Tibial artery (tissue), 4 donors: ENCODE data around the gene PDK2.

Experiments
- DNase-seq, 2 donors: peaks; one replicate each; pipeline ENCODE4 v3.0.0-alpha.2; 2019
- H3K27ac ChIP-seq, 2 donors: fragments of 200-600 bp; sonication (generic) in 1 of 2; 1 replicate in 1 of 2; 2 replicates in 1 of 2; pipeline ENCODE4 v1.5.1; 2018 to 2019; ENCODE audit warnings: mild to moderate bottlenecking in 1 of 2
- H3K27me3 ChIP-seq, 2 donors: fragments of 200-600 bp; sonication (generic) in 1 of 2; one replicate each; pipeline versions ENCODE4 v1.5.1 to v1.6.0; 2016 to 2019
- H3K36me3 ChIP-seq, 3 donors: fragments of 200-600 bp; sonication (generic) in 2 of 3; one replicate each; pipeline ENCODE4 v1.5.1; 2016 to 2019; ENCODE audit warnings: mild to moderate bottlenecking in 2 of 3
- H3K4me1 ChIP-seq, 4 donors: fragments of 200-600 bp; sonication (generic) in 2 of 4; 1 replicate in 3 of 4; 2 replicates in 1 of 4; pipeline ENCODE4 v1.5.1; 2016 to 2019
- H3K4me3 ChIP-seq, 2 donors: fragments of 200-600 bp; sonication (generic) in 1 of 2; 1 replicate in 1 of 2; 2 replicates in 1 of 2; pipeline ENCODE4 v1.5.1; 2018 to 2019; ENCODE audit warnings: mild to moderate bottlenecking in 2 of 2
- H3K9me3 ChIP-seq, 3 donors: fragments of 200-600 bp; sonication (generic) in 1 of 3; one replicate each; pipeline ENCODE4 v1.5.1; 2016 to 2019
- intact Hi-C: fragments of 100-400 bp; cut with DNase I; formaldehyde crosslinking; loops from one replicate; pipeline ENCODE4 v1.15.0; 2023; ENCODE audit warnings: low total_unique reads
- TF ChIP-seq, protein P1 (sequence below), 2 experiments: fragments of 200-600 bp in 1 of 2; fragments of 450-650 bp in 1 of 2; IDR thresholded peaks; one replicate each; pipeline ENCODE4 v1.5.1; 2017 to 2019; ENCODE audit warnings: antibody characterized with exemption in 2 of 2, mild to moderate bottlenecking in 1 of 2, moderate library complexity in 1 of 2

Gene PDK2

DNA sequence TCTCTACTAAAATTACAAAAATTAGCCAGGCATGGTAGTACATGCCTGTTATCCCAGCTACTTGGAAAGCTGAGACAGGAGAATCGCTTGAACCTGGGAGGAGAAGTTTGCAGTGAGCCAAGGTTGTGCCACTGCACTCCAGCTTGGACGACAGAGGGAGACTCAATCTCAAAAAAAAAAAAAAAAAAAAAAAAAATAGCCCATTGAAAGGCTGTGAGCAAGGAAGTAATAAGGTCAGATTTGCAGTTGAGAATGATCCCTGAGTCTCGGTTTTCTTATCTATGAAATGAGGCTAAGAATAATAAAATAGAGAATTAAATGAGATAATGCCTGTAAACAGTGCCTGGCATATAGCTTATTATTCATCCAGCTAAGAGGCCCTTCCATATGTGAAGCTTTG is 1.3 kb upstream of the PDK2 start:
- H3K27me3 ChIP-seq, result no peaks in the 10 kb centered on the region
- peaks cover 35 to 40% (median 36%) of the 10 kb centered on the region in 3 donors for H3K36me3 ChIP-seq
- H3K4me3 ChIP-seq, result no peak overlapping the region
- H3K27ac ChIP-seq, result peak overlapping the region; percentile 87 to 96
- TF ChIP-seq, protein P1, sequence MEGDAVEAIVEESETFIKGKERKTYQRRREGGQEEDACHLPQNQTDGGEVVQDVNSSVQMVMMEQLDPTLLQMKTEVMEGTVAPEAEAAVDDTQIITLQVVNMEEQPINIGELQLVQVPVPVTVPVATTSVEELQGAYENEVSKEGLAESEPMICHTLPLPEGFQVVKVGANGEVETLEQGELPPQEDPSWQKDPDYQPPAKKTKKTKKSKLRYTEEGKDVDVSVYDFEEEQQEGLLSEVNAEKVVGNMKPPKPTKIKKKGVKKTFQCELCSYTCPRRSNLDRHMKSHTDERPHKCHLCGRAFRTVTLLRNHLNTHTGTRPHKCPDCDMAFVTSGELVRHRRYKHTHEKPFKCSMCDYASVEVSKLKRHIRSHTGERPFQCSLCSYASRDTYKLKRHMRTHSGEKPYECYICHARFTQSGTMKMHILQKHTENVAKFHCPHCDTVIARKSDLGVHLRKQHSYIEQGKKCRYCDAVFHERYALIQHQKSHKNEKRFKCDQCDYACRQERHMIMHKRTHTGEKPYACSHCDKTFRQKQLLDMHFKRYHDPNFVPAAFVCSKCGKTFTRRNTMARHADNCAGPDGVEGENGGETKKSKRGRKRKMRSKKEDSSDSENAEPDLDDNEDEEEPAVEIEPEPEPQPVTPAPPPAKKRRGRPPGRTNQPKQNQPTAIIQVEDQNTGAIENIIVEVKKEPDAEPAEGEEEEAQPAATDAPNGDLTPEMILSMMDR (IDR thresholded peaks at IDR 0.05), result no peak
- peaks cover 0 to 30% (median 21%) of the 10 kb centered on the region in 4 donors for H3K4me1 ChIP-seq
- intact Hi-C loops, result loop anchor here (5.0 kb wide), 1 partner anchor 203 kb away; no protein-coding TSS in a partner anchor
- no peak for DNase-seq
- no peaks in the 10 kb centered on the region for H3K9me3 ChIP-seq

GRCh38 chr17:50094243-50094752 is 853 bp upstream of the PDK2 start:
- Histone ChIP-seq H3K27ac (peak overlapping the region; percentile 87 to 96), H3K36me3 (peaks cover 36 to 39% (median 36%) of the 10 kb centered on the region in 3 donors), H3K27me3 (no peaks in the 10 kb centered on the region), H3K4me3 (peak overlapping the region; percentile 77 to 89), H3K4me1 (peaks cover 0 to 34% (median 22%) of the 10 kb centered on the region in 4 donors), H3K9me3 (no peaks in the 10 kb centered on the region)
- TF ChIP-seq, protein P1 (IDR thresholded peaks at IDR 0.05), result peak; percentile 89 to 95
- intact Hi-C loops, result loop anchor here (5.0 kb wide), 1 partner anchor 203 kb away; no protein-coding TSS in a partner anchor
- DNase-seq, result peak; percentile 91 to 96

- Histone ChIP-seq H3K27ac (peak overlapping the region; percentile 87 to 96), H3K4me3 (peak overlapping the region; percentile 77 to 89), H3K4me1 (peaks cover 0 to 44% (median 31%) of the 10 kb centered on the region in 4 donors), H3K27me3 (no peaks in the 10 kb centered on the region), H3K36me3 (peaks cover 23 to 38% (median 30%) of the 10 kb centered on the region in 3 donors), H3K9me3 (no peaks in the 10 kb centered on the region)
- intact Hi-C loops, result loop anchor here (5.0 kb wide), 1 partner anchor 102 kb away; no protein-coding TSS in a partner anchor
- TF ChIP-seq, protein P1 (IDR thresholded peaks at IDR 0.05), result no peak
- no peak for DNase-seq
Observed at GRCh38 chr17:50095626-50096037, 481 bp downstream of the PDK2 start.

- intact Hi-C loops, result loop anchor here (5.0 kb wide), 1 partner anchor 101 kb away; no protein-coding TSS in a partner anchor
- peaks cover 0 to 49% (median 36%) of the 10 kb centered on the region in 4 donors for H3K4me1 ChIP-seq
Observed at GRCh38 chr17:50096092-50096491, 941 bp downstream of the PDK2 start.

DNA sequence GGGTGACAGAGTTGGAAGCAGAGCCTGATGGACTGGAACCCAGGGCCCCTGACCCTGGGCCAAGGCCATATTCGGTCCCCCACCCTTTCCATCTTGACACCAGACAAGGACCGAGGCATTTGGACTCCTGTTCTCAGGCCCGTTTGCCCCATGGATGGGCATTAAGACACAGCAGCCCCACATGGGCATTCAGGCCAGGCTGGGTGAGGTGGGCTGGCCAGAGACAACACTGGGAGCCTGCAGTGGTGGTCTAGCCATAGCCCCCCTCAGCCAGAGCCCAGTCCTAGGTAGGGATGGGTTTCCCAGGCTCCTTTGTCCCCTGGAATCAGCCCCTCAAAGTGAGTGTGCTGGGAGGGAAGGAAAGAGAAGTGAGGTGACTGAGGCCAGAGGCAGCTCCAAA is 1.6 kb downstream of the PDK2 start:
- intact Hi-C loops, result loop anchor here (5.0 kb wide), 1 partner anchor 101 kb away; no protein-coding TSS in a partner anchor
- H3K27ac ChIP-seq, result peak overlapping the region; percentile 87 to 96
- TF ChIP-seq, protein P1 (IDR thresholded peaks at IDR 0.05), result no peak
- peaks cover 19 to 46% (median 28%) of the 10 kb centered on the region in 3 donors for H3K36me3 ChIP-seq
- H3K4me1 ChIP-seq, result peaks cover 0 to 55% (median 42%) of the 10 kb centered on the region in 4 donors
- H3K27me3 ChIP-seq, result no peaks in the 10 kb centered on the region
- no peak for DNase-seq
- H3K9me3 ChIP-seq, result no peaks in the 10 kb centered on the region
- peak overlapping the region; percentile 77 to 89 for H3K4me3 ChIP-seq

More at GRCh38 chr17:50096092-50096491, 941 bp downstream of the PDK2 start:
- no peaks in the 10 kb centered on the region for H3K27me3 ChIP-seq
- TF ChIP-seq, protein P1 (IDR thresholded peaks at IDR 0.05), result no peak
- H3K9me3 ChIP-seq, result no peaks in the 10 kb centered on the region
- H3K27ac ChIP-seq, result peak overlapping the region; percentile 87 to 96
- no peak for DNase-seq
- peak overlapping the region; percentile 77 to 89 for H3K4me3 ChIP-seq
- peaks cover 19 to 39% (median 28%) of the 10 kb centered on the region in 3 donors for H3K36me3 ChIP-seq
